ENCODE measurements around the gene ADRA2B. TPM values are rescaled to one million over a fixed set of nuclear protein-coding genes. Genes with fewer than 3 reads are reported as not detected.

Gene ADRA2B
- total RNA-seq, 4 donors from 2014 or later, result 1.3 to 4.9 (median 2.1) TPM

DNA sequence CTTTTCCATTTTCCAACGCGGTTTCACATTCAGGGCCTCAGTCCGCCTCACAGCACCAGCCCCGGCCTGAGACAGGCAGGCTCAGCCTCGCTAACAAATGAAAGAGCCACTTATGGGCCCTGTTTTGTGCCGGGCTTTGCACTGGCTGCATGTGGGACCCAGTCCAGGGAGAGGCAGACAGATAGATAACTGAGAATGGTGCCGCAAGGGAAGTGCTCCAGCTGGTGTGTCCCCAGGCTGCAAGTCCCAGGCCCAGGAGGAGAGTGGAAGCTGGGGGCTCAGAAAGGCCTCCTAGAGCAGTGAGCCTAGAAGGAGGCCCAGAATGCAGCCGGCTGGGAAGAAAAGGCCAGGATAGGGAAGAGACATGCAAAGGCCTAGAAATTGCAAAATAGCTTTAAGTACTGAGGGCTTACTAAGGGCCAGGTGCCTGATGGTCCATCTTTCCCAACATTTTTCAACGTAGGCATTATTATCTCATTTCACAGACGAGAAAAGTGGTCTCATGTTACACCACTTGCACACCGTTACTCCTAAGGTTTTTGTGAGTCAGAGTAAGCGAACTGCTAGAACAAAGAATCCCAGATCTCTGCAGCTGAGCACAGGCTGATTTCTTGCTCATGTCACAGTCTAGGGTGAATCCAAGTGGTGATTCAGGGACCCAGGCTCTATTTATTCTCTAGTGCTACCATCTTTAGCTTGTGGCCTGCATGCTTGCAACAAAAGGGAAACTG is 26.0 kb downstream of the ADRA2B start:
- Histone ChIP-seq H3K4me1 (no peaks in the 10 kb centered on the region), H3K9me3 (no peaks in the 10 kb centered on the region), H3K27me3 (peaks cover 34% of the 10 kb centered on the region), H3K27ac (no peak overlapping the region), H3K4me3 (no peak overlapping the region), H3K36me3 (no peaks in the 10 kb centered on the region)
- TF ChIP-seq POLR2A (IDR thresholded peaks at IDR 0.05) (no peak), EP300 (IDR thresholded peaks at IDR 0.05) (no peak), POLR2AphosphoS5 (IDR thresholded peaks at IDR 0.05) (no peak)
- TF ChIP-seq, protein P1, sequence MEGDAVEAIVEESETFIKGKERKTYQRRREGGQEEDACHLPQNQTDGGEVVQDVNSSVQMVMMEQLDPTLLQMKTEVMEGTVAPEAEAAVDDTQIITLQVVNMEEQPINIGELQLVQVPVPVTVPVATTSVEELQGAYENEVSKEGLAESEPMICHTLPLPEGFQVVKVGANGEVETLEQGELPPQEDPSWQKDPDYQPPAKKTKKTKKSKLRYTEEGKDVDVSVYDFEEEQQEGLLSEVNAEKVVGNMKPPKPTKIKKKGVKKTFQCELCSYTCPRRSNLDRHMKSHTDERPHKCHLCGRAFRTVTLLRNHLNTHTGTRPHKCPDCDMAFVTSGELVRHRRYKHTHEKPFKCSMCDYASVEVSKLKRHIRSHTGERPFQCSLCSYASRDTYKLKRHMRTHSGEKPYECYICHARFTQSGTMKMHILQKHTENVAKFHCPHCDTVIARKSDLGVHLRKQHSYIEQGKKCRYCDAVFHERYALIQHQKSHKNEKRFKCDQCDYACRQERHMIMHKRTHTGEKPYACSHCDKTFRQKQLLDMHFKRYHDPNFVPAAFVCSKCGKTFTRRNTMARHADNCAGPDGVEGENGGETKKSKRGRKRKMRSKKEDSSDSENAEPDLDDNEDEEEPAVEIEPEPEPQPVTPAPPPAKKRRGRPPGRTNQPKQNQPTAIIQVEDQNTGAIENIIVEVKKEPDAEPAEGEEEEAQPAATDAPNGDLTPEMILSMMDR (IDR thresholded peaks at IDR 0.05), result no peak
- no peak for ATAC-seq
- WGBS, 2 donors (ENCODE audit: low coverage in 1 of 2), result 89 to 95% methylated on average over 4 to 5 of the region's 12 CpGs

DNA sequence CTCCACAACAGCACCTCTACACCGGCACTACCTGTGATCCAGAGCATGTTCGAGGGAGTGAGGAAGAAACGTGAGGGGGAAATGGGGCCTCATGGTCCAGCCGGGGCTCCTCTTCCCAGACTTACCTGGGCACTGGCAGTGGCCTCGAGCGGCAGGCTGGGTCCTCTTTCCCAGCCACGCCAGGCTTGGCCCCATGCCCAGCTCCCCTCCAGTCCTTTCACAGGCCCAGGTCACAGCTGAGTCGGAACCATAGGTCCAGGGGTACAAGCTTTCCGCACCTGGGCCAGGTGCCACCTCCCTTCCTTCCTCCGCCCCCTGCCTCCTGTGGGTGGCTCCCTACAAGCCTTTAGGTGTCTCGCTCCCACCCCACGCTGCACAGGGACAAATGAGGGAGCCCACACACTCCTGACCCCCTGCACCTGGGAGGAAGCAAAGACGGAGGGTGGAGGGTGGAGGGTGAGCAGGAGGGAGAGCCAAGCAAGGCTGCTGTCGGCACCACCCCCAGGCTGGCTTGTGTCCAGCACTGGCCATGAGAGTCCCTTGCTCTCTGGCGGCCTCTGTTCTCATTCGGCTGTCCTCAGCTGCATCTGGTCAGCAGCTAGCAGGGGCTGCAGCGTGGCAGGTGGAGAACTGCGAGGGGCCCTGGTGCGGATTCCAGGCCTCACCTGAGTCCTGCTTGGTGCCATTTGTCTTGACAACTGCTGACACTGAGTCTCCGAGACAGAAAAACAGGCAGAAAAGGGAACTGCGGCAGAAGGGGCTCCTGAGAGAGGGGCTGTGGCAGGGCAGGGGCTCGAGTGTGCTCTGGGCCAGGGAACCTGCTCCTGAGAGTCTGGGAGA is 26.8 kb downstream of the ADRA2B start:
- H3K27me3 ChIP-seq, result peaks cover 34% of the 10 kb centered on the region
- no peak for TF ChIP-seq POLR2A (IDR thresholded peaks at IDR 0.05)
- TF ChIP-seq POLR2AphosphoS5 (IDR thresholded peaks at IDR 0.05), result no peak
- no peak for TF ChIP-seq EP300 (IDR thresholded peaks at IDR 0.05)
- TF ChIP-seq, protein P1 (IDR thresholded peaks at IDR 0.05), result no peak
- no peaks in the 10 kb centered on the region for H3K4me1 ChIP-seq
- no peak overlapping the region for H3K27ac ChIP-seq
- no peak for ATAC-seq
- no peaks in the 10 kb centered on the region for H3K9me3 ChIP-seq
- WGBS, 2 donors (ENCODE audit: low coverage in 1 of 2), result 72% methylated on average over 6 of the region's 22 CpGs; no CpG with 5 or more reads in 1 of the 2 donors
- no peak overlapping the region for H3K4me3 ChIP-seq
- H3K36me3 ChIP-seq, result no peaks in the 10 kb centered on the region

DNA sequence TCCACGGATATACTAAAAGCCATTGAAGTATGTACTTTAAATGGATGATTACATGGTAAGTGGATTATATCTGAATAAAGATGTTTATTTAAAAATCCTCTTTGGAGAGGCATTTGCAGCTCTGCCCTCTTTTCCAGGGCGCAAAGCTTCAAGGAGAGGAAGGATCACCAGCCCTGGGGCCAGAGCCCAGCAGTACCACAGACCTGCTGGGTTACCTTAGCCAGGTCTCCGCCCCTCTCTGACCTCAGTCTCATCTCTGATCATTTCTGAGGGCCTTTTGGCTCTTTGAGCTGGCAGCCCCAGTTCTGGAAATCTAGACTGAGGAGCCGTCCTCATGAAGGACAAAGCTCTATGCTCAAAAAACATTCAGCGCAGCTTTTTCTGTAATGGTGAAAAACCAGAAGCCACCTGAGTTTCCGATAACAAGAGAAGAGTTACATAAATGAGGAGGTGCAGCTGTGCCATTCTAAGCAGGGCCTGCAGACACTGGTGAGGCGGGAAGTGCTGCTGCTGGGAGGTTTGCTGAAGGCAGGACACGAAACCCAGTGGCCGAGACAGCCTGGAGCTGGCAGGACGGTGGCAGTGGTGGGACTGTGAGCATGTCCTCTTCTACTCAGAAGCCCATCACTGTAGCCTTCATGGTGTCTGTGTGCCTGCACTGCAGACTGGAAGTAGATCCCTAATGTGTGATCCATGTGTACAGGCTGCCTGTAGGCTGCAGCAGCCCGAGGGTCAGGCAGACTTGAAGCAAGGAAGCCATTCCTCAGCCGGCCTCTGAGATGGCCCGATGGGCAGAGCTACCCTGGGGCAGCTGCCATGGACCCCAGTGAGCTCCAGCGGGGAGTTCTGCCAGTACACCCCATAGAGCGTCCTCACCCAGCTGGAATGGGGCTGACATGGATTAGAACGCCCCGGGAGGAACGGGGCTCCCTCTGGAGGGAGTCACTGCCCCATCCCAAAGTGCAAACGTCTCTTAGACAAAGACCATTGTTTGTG is 27.7 kb downstream of the ADRA2B start:
- Histone ChIP-seq H3K4me3 (no peak overlapping the region), H3K9me3 (no peaks in the 10 kb centered on the region), H3K4me1 (peaks cover 0 to 3% (median 0%) of the 10 kb centered on the region in 3 donors), H3K27me3 (peaks cover 34% of the 10 kb centered on the region), H3K36me3 (no peaks in the 10 kb centered on the region), H3K27ac (no peak overlapping the region)
- no peak for TF ChIP-seq POLR2AphosphoS5 (IDR thresholded peaks at IDR 0.05)
- TF ChIP-seq, protein P1 (IDR thresholded peaks at IDR 0.05), result no peak
- TF ChIP-seq POLR2A (IDR thresholded peaks at IDR 0.05), result no peak
- no peak for TF ChIP-seq EP300 (IDR thresholded peaks at IDR 0.05)
- 62 to 76% methylated on average over 2 to 10 of the region's 19 CpGs for WGBS, 2 donors (ENCODE audit: low coverage in 1 of 2)
- ATAC-seq, result no peak

DNA sequence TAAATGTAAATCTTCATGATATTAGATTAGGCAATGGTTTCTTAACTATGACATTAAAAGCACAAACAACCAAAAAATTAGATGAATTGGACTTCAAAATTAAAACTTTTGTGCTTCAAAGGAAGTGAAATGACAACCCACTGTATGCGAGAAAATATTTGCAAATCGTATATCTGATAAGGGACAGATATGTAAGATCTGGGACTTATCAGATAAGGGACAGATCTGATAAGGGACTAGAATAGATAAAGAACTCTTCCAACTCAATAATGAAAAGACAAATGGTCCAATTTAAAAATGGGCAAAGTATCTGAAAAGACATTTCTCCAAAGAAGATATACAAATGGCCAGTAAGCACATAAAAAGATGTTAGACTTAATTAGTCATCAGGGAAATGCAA is 29.2 kb downstream of the ADRA2B start:
- no peak for TF ChIP-seq EP300 (IDR thresholded peaks at IDR 0.05)
- TF ChIP-seq POLR2A (IDR thresholded peaks at IDR 0.05), result no peak
- TF ChIP-seq, protein P1 (IDR thresholded peaks at IDR 0.05), result no peak
- no peak for TF ChIP-seq POLR2AphosphoS5 (IDR thresholded peaks at IDR 0.05)
- Histone ChIP-seq H3K4me1 (peaks cover 0 to 16% (median 0%) of the 10 kb centered on the region in 3 donors), H3K4me3 (no peak overlapping the region), H3K27me3 (peaks cover 30% of the 10 kb centered on the region), H3K9me3 (no peaks in the 10 kb centered on the region), H3K36me3 (no peaks in the 10 kb centered on the region), H3K27ac (no peak overlapping the region)
- 73 to 79% methylated on average over 2 of the region's 2 CpGs for WGBS, 2 donors (ENCODE audit: low coverage in 1 of 2)
- no peak for ATAC-seq

Measured in gastroesophageal sphincter (tissue), 4 donors.